Stimulated activated naive B cell treated with anti-CD40 and anti-IgM and Interleukin-4, amounts not matched to agents 10 μg/mL and 1 μg/mL and 100 μg/mL, for 72 hours (primary cell): ENCODE measurements around the gene CHRNB4.
"Not testable (repeated sequence)": the region's sequence is repeated elsewhere in the genome, so short reads cannot be mapped to it uniquely, and the experiment has no call there.

Source experiments
- ATAC-seq, 2 donors: fragments of 150-1000 bp; cut with Tn5 transposase; replicated peaks; 2 replicates each; pipeline ENCODE4 v1.10.0; 2021; ENCODE audit warnings: moderate library complexity in 1 of 2
- DNase-seq: peaks from one replicate; pipeline ENCODE4 v3.0.0; 2021
- H3K27ac Mint-ChIP-seq: one replicate; pipeline ENCODE4 v1.8.0; 2022; ENCODE audit warnings: mild to moderate bottlenecking, mixed read lengths
- H3K27me3 Mint-ChIP-seq, 2 donors: one replicate each; pipeline ENCODE4 v1.8.0; 2022; ENCODE audit warnings: mixed read lengths in 2 of 2
- H3K36me3 Mint-ChIP-seq, 2 donors: one replicate each; pipeline ENCODE4 v1.8.0; 2022; ENCODE audit warnings: mixed read lengths in 2 of 2, mild to moderate bottlenecking in 1 of 2
- H3K4me1 Mint-ChIP-seq, 2 donors: one replicate each; pipeline ENCODE4 v1.8.0; 2022; ENCODE audit warnings: mixed read lengths in 2 of 2, mild to moderate bottlenecking in 1 of 2
- H3K4me3 Mint-ChIP-seq, 2 donors: one replicate each; pipeline ENCODE4 v1.8.0; 2022; ENCODE audit warnings: mild to moderate bottlenecking in 2 of 2, mixed read lengths in 2 of 2, moderate library complexity in 1 of 2
- H3K9me3 Mint-ChIP-seq, 2 donors: one replicate each; pipeline ENCODE4 v1.8.0; 2022; ENCODE audit warnings: mixed read lengths in 2 of 2, mild to moderate bottlenecking in 1 of 2

The CHRNB4 gene

GRCh38 chr15:78620021-78620526, 20.9 kb downstream of the CHRNB4 start:
- Mint-ChIP-seq H3K27me3 (peaks cover 39 to 50% of the 10 kb centered on the region in 2 donors), H3K4me3 (peak overlapping the region in 1 of 2 donors; percentile 49), H3K27ac (no peak overlapping the region), H3K9me3 (no peaks in the 10 kb centered on the region), H3K4me1 (peaks cover 9% of the 10 kb centered on the region in 2 donors), H3K36me3 (no peaks in the 10 kb centered on the region)
- DNase-seq: no peak
- ATAC-seq: peak; percentile 13 to 20

- Mint-ChIP-seq H3K4me1 (peaks cover 9% of the 10 kb centered on the region in 2 donors), H3K27me3 (peaks cover 39 to 48% of the 10 kb centered on the region in 2 donors)
- DNase-seq: no peak
These were observed 21.7 kb downstream of the CHRNB4 start for GRCh38 chr15:78619022-78619950.

GRCh38 chr15:78618490-78618934, 22.5 kb downstream of the CHRNB4 start:
- DNase-seq (peak; percentile 62), ATAC-seq (peak; percentile 77 to 84)
- Mint-ChIP-seq H3K4me1 (peaks cover 9% of the 10 kb centered on the region in 2 donors), H3K27ac (no peak overlapping the region), H3K4me3 (no peak overlapping the region), H3K36me3 (no peaks in the 10 kb centered on the region), H3K9me3 (no peaks in the 10 kb centered on the region), H3K27me3 (peaks cover 39 to 40% of the 10 kb centered on the region in 2 donors)

More at GRCh38 chr15:78619022-78619950, 21.7 kb downstream of the CHRNB4 start:
- no peaks in the 10 kb centered on the region for H3K9me3 Mint-ChIP-seq
- no peak overlapping the region for H3K27ac Mint-ChIP-seq
- H3K4me3 Mint-ChIP-seq: no peak overlapping the region
- no peak for ATAC-seq
- H3K36me3 Mint-ChIP-seq: no peaks in the 10 kb centered on the region

GRCh38 chr15:78618064-78618463, 22.9 kb downstream of the CHRNB4 start:
- DNase-seq: no peak
- Mint-ChIP-seq H3K27ac (no peak overlapping the region), H3K36me3 (no peaks in the 10 kb centered on the region), H3K27me3 (peaks cover 38 to 39% of the 10 kb centered on the region in 2 donors), H3K4me3 (no peak overlapping the region), H3K9me3 (no peaks in the 10 kb centered on the region), H3K4me1 (peaks cover 9% of the 10 kb centered on the region in 2 donors)
- peak; percentile 12 for ATAC-seq

- Mint-ChIP-seq H3K27ac (no peak overlapping the region), H3K4me3 (no peak overlapping the region), H3K27me3 (peaks cover 32 to 36% of the 10 kb centered on the region in 2 donors), H3K9me3 (no peaks in the 10 kb centered on the region), H3K36me3 (no peaks in the 10 kb centered on the region), H3K4me1 (peaks cover 9% of the 10 kb centered on the region in 2 donors)
- DNase-seq (no peak), ATAC-seq (no peak)
These were observed 23.5 kb downstream of the CHRNB4 start for GRCh38 chr15:78617516-78617915.

GRCh38 chr15:78617076-78617475, 23.9 kb downstream of the CHRNB4 start:
- ATAC-seq: no peak
- Mint-ChIP-seq H3K27ac (no peak overlapping the region), H3K27me3 (peaks cover 29 to 31% of the 10 kb centered on the region in 2 donors), H3K9me3 (no peaks in the 10 kb centered on the region), H3K4me3 (no peak overlapping the region), H3K4me1 (peaks cover 9% of the 10 kb centered on the region in 2 donors), H3K36me3 (no peaks in the 10 kb centered on the region)
- DNase-seq: no peak

- Mint-ChIP-seq H3K36me3 (no peaks in the 10 kb centered on the region), H3K27me3 (peaks cover 25 to 26% of the 10 kb centered on the region in 2 donors), H3K9me3 (no peaks in the 10 kb centered on the region), H3K27ac (no peak overlapping the region), H3K4me3 (no peak overlapping the region), H3K4me1 (peaks cover 9% of the 10 kb centered on the region in 2 donors)
- DNase-seq (no peak), ATAC-seq (no peak)
These were observed 24.5 kb downstream of the CHRNB4 start for GRCh38 chr15:78616506-78616905.

- Mint-ChIP-seq H3K27ac (no peak overlapping the region), H3K36me3 (no peaks in the 10 kb centered on the region), H3K27me3 (peaks cover 22% of the 10 kb centered on the region in 2 donors), H3K9me3 (no peaks in the 10 kb centered on the region), H3K4me1 (peaks cover 8 to 9% of the 10 kb centered on the region in 2 donors), H3K4me3 (no peak overlapping the region)
- no peak for ATAC-seq
- no peak for DNase-seq
These were observed 25.8 kb downstream of the CHRNB4 start for GRCh38 chr15:78615151-78615589.

- H3K9me3 Mint-ChIP-seq: peaks cover 0 to 4% of the 10 kb centered on the region in 2 donors
- H3K27me3 Mint-ChIP-seq: peaks cover 17 to 19% of the 10 kb centered on the region in 2 donors
- no peak overlapping the region for H3K27ac Mint-ChIP-seq
- no peak for ATAC-seq
- no peak overlapping the region for H3K4me3 Mint-ChIP-seq
- no peak for DNase-seq
- no peaks in the 10 kb centered on the region for H3K36me3 Mint-ChIP-seq
- peaks cover 0 to 4% of the 10 kb centered on the region in 2 donors for H3K4me1 Mint-ChIP-seq
These were observed 27.0 kb downstream of the CHRNB4 start for GRCh38 chr15:78614021-78614420.

- H3K4me3 Mint-ChIP-seq, H3K36me3 Mint-ChIP-seq, H3K9me3 Mint-ChIP-seq, H3K4me1 Mint-ChIP-seq, ATAC-seq, DNase-seq, H3K27ac Mint-ChIP-seq: not testable (repeated sequence)
- peaks cover 36 to 53% of the 10 kb centered on the region in 2 donors for H3K27me3 Mint-ChIP-seq
These were observed 31.5 kb downstream of the CHRNB4 start for GRCh38 chr15:78609551-78609950.

GRCh38 chr15:78605680-78606079, 35.3 kb downstream of the CHRNB4 start:
- peaks cover 1 to 4% of the 10 kb centered on the region in 2 donors for H3K9me3 Mint-ChIP-seq
- ATAC-seq: no peak
- H3K27me3 Mint-ChIP-seq: peaks cover 46 to 77% of the 10 kb centered on the region in 2 donors
- H3K4me3 Mint-ChIP-seq: no peak overlapping the region
- H3K36me3 Mint-ChIP-seq: peaks cover 3 to 4% of the 10 kb centered on the region in 2 donors
- no peak overlapping the region for H3K27ac Mint-ChIP-seq
- no peak for DNase-seq
- no peaks in the 10 kb centered on the region for H3K4me1 Mint-ChIP-seq

GRCh38 chr15:78605201-78605600, 35.8 kb downstream of the CHRNB4 start:
- Mint-ChIP-seq H3K9me3 (peaks cover 1 to 4% of the 10 kb centered on the region in 2 donors), H3K36me3 (peaks cover 3 to 4% of the 10 kb centered on the region in 2 donors), H3K4me1 (no peaks in the 10 kb centered on the region), H3K4me3 (no peak overlapping the region), H3K27ac (no peak overlapping the region), H3K27me3 (peaks cover 45 to 75% of the 10 kb centered on the region in 2 donors)
- DNase-seq (no peak), ATAC-seq (no peak)

- Mint-ChIP-seq H3K4me3 (no peak overlapping the region), H3K27me3 (peaks cover 38 to 67% of the 10 kb centered on the region in 2 donors), H3K27ac (no peak overlapping the region), H3K9me3 (peaks cover 0 to 1% of the 10 kb centered on the region in 2 donors), H3K36me3 (peaks cover 3 to 4% of the 10 kb centered on the region in 2 donors), H3K4me1 (no peaks in the 10 kb centered on the region)
- DNase-seq (no peak), ATAC-seq (no peak)
These were observed 36.6 kb downstream of the CHRNB4 start for GRCh38 chr15:78604420-78604819.

- Mint-ChIP-seq H3K4me3 (no peak overlapping the region), H3K27me3 (peaks cover 34 to 61% of the 10 kb centered on the region in 2 donors)
- no peak for ATAC-seq
These were observed 37.5 kb downstream of the CHRNB4 start for GRCh38 chr15:78603467-78603866.

More at GRCh38 chr15:78603467-78603866, 37.5 kb downstream of the CHRNB4 start:
- Mint-ChIP-seq H3K9me3 (no peaks in the 10 kb centered on the region), H3K4me1 (no peaks in the 10 kb centered on the region), H3K36me3 (peaks cover 0 to under 1% of the 10 kb centered on the region in 2 donors), H3K27ac (no peak overlapping the region)
- DNase-seq: no peak
